ENCODE results near the gene ZNF83.

The ZNF83 gene

GRCh38 chr19:52570000-52570861 lies 67.9 kb downstream of the ZNF83 start, which contains the start of gene ZNF701:
Gene ZNF701, plus strand, starts transcription at chr19:52570287. Its CDS starts 3,861 bp downstream, at chr19:52574148.
- peak within 1 kb of the TSS; percentile 95 for H3K4me3 ChIP-seq (ENCODE audit: low read depth, low read length)

- peak overlapping the region; percentile 35 for H3K4me3 ChIP-seq (ENCODE audit: low read depth, low read length)
Measured at GRCh38 chr19:52569638-52569999, 68.5 kb downstream of the ZNF83 start.

GRCh38 chr19:52567921-52568320 lies 70.2 kb downstream of the ZNF83 start:
- no peak overlapping the region for H3K4me3 ChIP-seq (ENCODE audit: low read depth, low read length)

DNA sequence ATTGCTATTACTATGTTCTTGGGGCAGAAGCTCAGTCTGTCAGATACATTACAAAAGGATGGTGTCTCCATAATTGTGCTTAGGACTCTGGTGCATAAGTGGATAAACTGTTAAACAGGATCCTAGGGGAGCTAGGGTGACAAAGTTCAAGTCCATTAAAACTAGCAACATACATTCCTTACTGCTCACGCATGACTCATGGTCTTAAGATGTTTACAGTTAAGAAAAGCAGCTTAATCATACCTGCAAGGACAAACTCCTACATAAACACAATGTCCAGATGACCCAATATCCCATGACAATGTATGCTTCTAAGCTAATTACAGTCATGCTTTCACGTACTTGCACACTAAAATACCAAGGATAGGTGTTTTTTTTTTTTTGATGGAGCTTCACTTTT lies 71.6 kb downstream of the ZNF83 start:
- H3K4me3 ChIP-seq (ENCODE audit: low read depth, low read length): no peak overlapping the region

GRCh38 chr19:52566121-52566520 lies 72.0 kb downstream of the ZNF83 start:
- no peak overlapping the region for H3K4me3 ChIP-seq (ENCODE audit: low read depth, low read length)

All from iPS-11a (cell line).